Cerebellar cortex (tissue), 1 donor: ENCODE data around the gene E2F6.

ENCODE experiments used
- DNase-seq: peaks from one replicate; pipeline ENCODE4 v3.0.0-alpha.2; 2015; ENCODE audit warnings: low spot score

The E2F6 gene

DNA sequence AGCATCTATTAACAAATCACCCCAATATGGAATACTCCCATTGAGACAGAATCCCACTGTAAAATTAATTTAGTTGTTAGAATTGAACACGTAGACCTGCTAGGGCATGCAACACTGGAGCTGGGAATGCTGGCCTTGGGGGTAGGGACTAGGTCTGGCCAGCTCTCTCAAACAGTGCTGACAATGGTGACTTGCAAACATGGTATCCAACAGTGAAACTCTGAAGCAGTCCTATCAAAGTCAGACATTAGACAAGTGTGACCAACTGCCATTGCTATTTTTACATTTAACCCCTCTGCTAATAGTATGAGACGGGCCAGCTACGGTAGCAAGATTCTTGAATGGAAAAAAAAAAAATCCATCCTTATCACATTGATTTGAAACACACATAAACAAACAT, 7.2 kb downstream of the E2F6 start:
- DNase-seq: no peak

GRCh38 chr2:11457935-11458334, 8.0 kb downstream of the E2F6 start:
- no peak for DNase-seq

GRCh38 chr2:11456251-11456650, 9.7 kb downstream of the E2F6 start:
- no peak for DNase-seq

GRCh38 chr2:11454824-11455223, 11.1 kb downstream of the E2F6 start:
- no peak for DNase-seq

GRCh38 chr2:11450791-11451190, 15.2 kb downstream of the E2F6 start:
- DNase-seq: no peak

DNA sequence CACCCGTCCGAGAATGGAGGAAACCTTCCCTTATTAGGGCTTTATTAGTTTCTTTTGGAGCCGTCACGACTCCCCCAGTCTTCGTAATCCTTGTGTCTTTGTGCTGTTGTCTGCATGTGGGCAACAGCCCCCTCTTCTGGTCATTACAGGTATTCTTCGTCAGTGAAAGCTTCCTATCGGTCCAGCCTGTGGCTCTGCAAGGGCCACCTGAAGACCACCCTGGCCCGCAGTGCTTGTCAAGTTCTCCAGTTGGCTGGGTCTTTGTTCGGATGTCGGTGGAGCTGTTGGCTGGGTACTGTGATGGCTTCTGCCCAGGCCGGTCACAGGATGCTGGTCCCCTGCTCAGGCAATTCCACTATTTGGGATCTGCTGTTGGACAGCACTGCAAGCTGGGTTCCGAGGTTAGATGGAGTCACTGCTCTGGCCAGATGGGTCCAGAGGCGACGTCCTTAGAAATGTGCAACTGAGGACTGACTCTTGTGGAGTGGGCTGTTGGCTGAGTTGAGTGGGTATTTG, 19.2 kb downstream of the E2F6 start:
- DNase-seq: peak; percentile 84

- no peak for DNase-seq
These were observed 21.2 kb downstream of the E2F6 start for GRCh38 chr2:11444737-11445136.

GRCh38 chr2:11438555-11439080, 27.3 kb downstream of the E2F6 start:
- no peak for DNase-seq

- peak; percentile 24 for DNase-seq
These were observed 28.4 kb downstream of the E2F6 start for GRCh38 chr2:11437602-11438001.

GRCh38 chr2:11435036-11435435, 30.9 kb downstream of the E2F6 start:
- DNase-seq: no peak

- no peak for DNase-seq
These were observed 31.5 kb downstream of the E2F6 start for GRCh38 chr2:11434443-11434842.

GRCh38 chr2:11433822-11434221, 32.1 kb downstream of the E2F6 start:
- DNase-seq: no peak

DNA sequence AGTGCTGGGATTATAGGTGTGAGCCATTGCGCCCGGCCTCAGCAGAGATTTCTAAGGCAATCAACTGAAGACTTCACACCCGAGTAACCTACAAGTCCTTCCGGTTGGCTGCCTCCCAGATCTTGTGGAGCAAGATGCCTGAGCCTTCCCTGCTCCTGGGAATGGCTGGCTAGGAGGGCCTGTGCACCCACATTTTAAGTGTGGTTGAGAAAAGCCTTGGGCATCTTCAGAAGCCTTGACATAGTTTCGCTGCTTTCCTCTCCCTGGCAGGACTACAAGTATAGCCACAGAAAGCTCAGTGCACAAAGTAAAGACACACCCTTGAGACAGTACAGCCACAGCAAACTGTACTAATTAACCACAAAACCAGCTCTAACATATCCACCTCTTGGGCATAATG, 35.2 kb downstream of the E2F6 start:
- DNase-seq: no peak

GRCh38 chr2:11427224-11427623, 38.7 kb downstream of the E2F6 start:
- no peak for DNase-seq

DNA sequence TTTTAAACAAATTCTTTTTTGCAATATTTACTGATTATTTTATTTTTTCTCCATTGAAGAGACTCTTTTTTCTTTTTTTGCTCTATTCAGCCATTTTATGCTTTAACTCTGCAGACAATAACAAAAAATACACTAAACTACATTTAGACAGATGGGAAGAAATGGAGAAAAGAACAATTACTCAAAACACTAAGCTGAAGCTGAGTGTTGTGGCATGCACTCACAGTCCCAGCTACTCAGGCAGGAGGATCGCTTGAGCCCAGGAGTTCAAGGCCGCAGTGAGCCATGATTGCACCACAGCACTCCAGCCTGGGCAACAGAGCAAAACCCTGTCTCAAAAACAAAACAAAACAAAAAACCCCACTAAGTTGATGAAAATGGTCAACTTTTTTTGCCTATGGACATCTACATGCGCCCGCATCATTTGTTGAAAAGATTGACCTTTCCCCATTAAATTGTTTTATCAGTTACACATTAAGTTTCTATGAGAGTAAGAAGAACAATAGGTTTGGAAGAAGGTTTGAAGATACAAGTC, 43.0 kb downstream of the E2F6 start:
- no peak for DNase-seq

DNA sequence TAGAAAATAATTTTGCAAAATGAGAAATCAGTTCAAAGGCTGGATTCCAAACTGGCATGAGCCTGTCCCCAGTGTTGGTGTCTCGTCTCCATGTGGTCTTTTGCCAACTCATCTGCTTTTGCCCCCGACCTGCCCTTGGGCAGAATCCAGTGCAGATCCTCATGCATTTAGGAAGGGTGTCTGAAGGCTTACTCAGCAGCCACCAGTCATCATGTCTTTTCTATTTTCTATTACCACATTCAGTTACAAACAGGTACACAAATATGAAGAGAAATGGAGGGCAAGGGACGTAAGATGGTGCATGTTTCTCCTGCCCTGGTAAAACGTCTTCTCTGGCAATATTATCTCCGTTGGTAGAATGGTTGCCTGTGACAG, 43.5 kb downstream of the E2F6 start:
- DNase-seq: no peak

- DNase-seq: no peak
These were observed 44.0 kb downstream of the E2F6 start for GRCh38 chr2:11421863-11422490.

GRCh38 chr2:11420671-11421070, 45.3 kb downstream of the E2F6 start:
- DNase-seq: no peak

DNA sequence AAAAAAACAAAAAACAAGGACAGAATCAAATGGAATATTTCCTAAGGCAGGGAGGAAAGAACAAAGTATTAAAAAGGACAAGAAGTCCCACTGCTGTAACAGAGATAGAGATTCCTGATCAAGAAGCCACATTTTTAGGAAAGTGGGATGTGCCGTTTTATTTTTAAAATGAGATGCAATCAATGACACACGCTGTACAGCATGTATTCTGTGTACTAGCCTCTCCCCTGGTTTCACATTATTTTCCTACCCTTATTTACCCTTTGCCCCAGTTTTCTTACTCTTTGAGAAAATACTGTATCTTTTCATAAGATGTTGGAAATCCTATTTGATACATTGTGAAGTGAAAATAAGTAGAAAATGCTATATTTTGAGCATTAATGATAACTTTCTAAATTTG, 45.8 kb downstream of the E2F6 start:
- no peak for DNase-seq

DNA sequence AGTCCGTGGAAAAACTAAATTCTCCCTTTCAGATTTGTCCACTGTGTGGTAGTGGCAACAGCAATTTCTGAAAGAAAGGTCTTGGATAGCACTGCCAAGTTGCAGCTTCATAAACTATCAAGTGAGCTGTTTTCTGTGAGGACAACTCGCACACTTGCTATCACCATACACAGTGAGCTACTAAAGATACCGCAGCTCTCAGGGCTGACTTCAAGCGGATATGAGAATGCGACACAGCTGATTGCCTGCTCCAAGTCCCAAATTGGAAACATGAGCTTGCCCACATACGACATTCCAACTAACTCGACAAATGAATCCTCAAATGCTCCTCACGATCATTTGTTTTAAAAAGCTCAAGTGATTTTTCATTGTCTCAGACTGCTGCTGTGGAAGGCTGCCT, 46.2 kb downstream of the E2F6 start:
- no peak for DNase-seq

DNA sequence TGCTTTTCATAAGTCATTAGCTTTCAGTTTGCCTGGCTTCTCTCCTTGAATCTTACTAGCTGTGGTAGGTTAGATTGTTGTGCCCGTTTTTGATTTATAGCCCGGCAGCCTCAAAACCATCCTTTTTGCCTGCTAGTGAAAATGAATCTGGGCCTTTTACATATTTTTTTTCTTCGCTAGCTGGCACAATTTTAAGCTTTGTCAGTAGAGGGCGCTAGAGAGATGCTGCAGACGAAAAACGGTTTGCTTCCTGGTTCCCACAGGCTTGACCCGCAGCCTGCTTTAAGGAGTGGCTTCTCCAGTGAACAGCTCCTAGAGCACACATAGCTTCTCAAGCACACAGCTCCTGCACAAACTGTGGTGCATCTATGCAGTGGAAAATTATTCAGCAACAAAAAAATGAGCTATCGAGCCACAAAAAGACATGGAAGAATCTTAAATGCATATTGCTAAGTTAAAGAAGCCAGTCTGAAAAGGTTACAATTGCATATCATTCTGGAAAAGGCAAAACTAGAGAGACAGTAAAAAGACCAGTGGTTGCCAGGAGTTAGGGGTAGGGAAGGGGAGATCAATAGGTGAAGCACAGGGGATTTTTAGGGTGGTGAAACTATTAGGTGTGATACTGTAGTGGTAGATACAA, 47.9 kb downstream of the E2F6 start:
- no peak for DNase-seq

DNA sequence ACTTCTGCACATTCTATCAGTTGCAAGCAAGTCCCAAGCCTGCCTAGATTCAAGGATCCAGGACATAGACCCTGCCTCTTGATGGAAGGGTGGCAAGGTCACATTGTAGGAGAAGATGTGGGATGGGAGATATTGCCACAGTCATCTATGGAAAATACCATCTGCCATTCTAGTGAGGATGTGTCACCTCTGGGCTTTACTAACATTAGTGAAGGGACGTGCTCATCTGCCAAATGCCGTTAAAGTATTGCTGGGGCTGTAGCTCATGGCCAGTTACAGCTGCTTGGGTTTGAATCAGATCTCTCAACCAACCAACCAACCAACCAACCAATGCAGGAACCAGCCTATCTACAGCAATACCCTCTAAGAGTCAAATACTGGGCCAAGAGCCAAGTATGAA, 49.0 kb downstream of the E2F6 start:
- DNase-seq: no peak

DNA sequence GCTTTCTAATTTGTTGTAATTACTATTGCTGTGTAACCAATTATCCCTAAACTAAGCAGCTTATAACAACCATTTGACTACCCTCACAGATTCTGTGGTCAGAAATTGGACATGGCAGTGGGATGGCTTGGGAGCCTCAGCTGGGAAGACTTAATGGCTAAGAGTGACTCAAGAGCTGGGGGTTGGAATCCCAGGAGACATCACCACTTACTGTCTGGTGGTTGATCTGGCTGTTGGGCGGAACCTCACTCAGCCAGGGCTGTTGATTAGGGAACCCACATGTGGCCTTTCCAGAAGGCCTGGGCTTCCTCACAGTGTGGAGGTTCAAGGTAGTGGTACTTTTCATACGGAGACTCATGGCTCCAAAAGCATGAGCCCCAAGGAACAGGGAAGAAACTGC, 49.8 kb downstream of the E2F6 start:
- DNase-seq: no peak
